ENCODE measurements around the gene SOX11.

SOX11 gene

GRCh38 chr2:5725072-5725471, 32.9 kb downstream of the SOX11 start:
- DNase-seq, result no peak

- no peak for DNase-seq
Observed at GRCh38 chr2:5725794-5726463, 33.7 kb downstream of the SOX11 start.

- DNase-seq, result no peak
Observed at GRCh38 chr2:5727235-5727634, 35.1 kb downstream of the SOX11 start.

- DNase-seq, result no peak
Observed at GRCh38 chr2:5729416-5729815, 37.2 kb downstream of the SOX11 start.

- DNase-seq, result no peak
Observed at GRCh38 chr2:5730386-5730785, 38.2 kb downstream of the SOX11 start.

- DNase-seq, result no peak
Observed at GRCh38 chr2:5734859-5735520, 42.8 kb downstream of the SOX11 start.

- no peak for DNase-seq
Observed at GRCh38 chr2:5735521-5735861, 43.3 kb downstream of the SOX11 start.

- DNase-seq, result no peak
Observed at GRCh38 chr2:5736050-5736449, 43.9 kb downstream of the SOX11 start.

- DNase-seq, result no peak
Observed at GRCh38 chr2:5736886-5737285, 44.7 kb downstream of the SOX11 start.

GRCh38 chr2:5740053-5740452, 47.9 kb downstream of the SOX11 start:
- DNase-seq, result no peak

- no peak for DNase-seq
Observed at GRCh38 chr2:5740817-5741216, 48.6 kb downstream of the SOX11 start.

GRCh38 chr2:5741242-5741641, 49.1 kb downstream of the SOX11 start:
- no peak for DNase-seq

GRCh38 chr2:5742126-5742525, 49.9 kb downstream of the SOX11 start:
- no peak for DNase-seq

GRCh38 chr2:5748391-5748790, 56.2 kb downstream of the SOX11 start:
- no peak for DNase-seq

- no peak for DNase-seq
Observed at GRCh38 chr2:5748946-5749345, 56.8 kb downstream of the SOX11 start.

- no peak for DNase-seq
Observed at GRCh38 chr2:5749347-5749746, 57.2 kb downstream of the SOX11 start.

All from CD4-positive, alpha-beta T cell treated with Interferon gamma for 1 hour (primary cell).